ENCODE results near the gene POMC. TPM values are rescaled to one million over a fixed set of nuclear protein-coding genes. Genes with fewer than 3 reads are reported as not detected.

The POMC gene
- total and polyA plus RNA-seq, 2 donors (not counting 1 experiment from before 2014, with no cell fraction given): 3.4 to 16.7 TPM

- H3K9me3 ChIP-seq (ENCODE audit: control extremely low read depth in 1 of 3, control insufficient read depth in 2 of 3, insufficient read depth in 1 of 3, low read length in 2 of 3): no peaks in the 10 kb centered on the region
- intact Hi-C loops (cut with micrococcal nuclease): no loop called here
- H4K20me1 ChIP-seq (ENCODE audit: control insufficient read depth, insufficient read depth, low read length, poor library complexity, severe bottlenecking): no peaks in the 10 kb centered on the region
- no peak for DNase-seq
- no peaks in the 10 kb centered on the region for H3K79me2 ChIP-seq (ENCODE audit: control insufficient read depth, insufficient read depth, low read length)
- Mint-ChIP-seq H3K9me3 (ENCODE audit: insufficient read depth) (no peaks in the 10 kb centered on the region), H3K27ac (no peak overlapping the region), H3K4me1 (no peaks in the 10 kb centered on the region), H3K4me3 (no peak overlapping the region), H3K27me3 (peaks cover 10% of the 10 kb centered on the region)
- no peaks in the 10 kb centered on the region for H3K27me3 ChIP-seq (replicated peaks in 1 of 4; ENCODE audit: control extremely low read depth in 1 of 4, control insufficient read depth in 3 of 4, insufficient read depth in 4 of 4, low read length in 3 of 4)
- H3K4me2 ChIP-seq (replicated peaks; ENCODE audit: low read depth, low read length, poor library complexity, severe bottlenecking): no peak overlapping the region
- no peak overlapping the region for H2AFZ ChIP-seq (ENCODE audit: insufficient read depth, low read depth, low read length, poor library complexity, severe bottlenecking)
- ChIA-PET CTCF (no interaction called here), POLR2A (no interaction called here)
- no peaks in the 10 kb centered on the region for H3K36me3 ChIP-seq (replicated peaks in 1 of 2; ENCODE audit: control extremely low read depth in 1 of 2, control insufficient read depth in 1 of 2, extremely low read depth in 1 of 2, insufficient read depth in 2 of 2, low read length in 1 of 2)
- WGBS (ENCODE audit: insufficient coverage): 93% methylated on average over 9 of the region's 11 CpGs
- H3K9ac ChIP-seq (ENCODE audit: low read length): no peak overlapping the region
- H3K4me1 ChIP-seq (ENCODE audit: control insufficient read depth in 2 of 2, insufficient read depth in 2 of 2, low read length in 2 of 2): no peaks in the 10 kb centered on the region
- no peak overlapping the region for H3K4me3 ChIP-seq (ENCODE audit: control extremely low read depth in 1 of 5, extremely low read depth in 1 of 5, insufficient read depth in 1 of 5, low read depth in 2 of 5, low read length in 4 of 5)
- ATAC-seq (ENCODE audit: low read depth): no peak
- no peak overlapping the region for H3K27ac ChIP-seq (ENCODE audit: low read length in 2 of 2)
- TF ChIP-seq EZH2 (IDR thresholded peaks at IDR 0.05; ENCODE audit: borderline replicate concordance, insufficient read depth, low read depth, low read length, poor library complexity, severe bottlenecking): no peak
- no peak for TF ChIP-seq CTCF (IDR thresholded peaks at IDR 0.05)
Measured at GRCh38 chr2:25119263-25119662, 49.1 kb downstream of the POMC start.

- intact Hi-C loops (cut with micrococcal nuclease): no loop called here
- no peak overlapping the region for H3K4me3 ChIP-seq (ENCODE audit: control extremely low read depth in 1 of 5, extremely low read depth in 1 of 5, insufficient read depth in 1 of 5, low read depth in 2 of 5, low read length in 4 of 5)
- Mint-ChIP-seq H3K27ac (no peak overlapping the region), H3K27me3 (peaks cover 4% of the 10 kb centered on the region), H3K4me1 (no peaks in the 10 kb centered on the region), H3K9me3 (ENCODE audit: insufficient read depth) (no peaks in the 10 kb centered on the region), H3K4me3 (no peak overlapping the region)
- H3K79me2 ChIP-seq (ENCODE audit: control insufficient read depth, insufficient read depth, low read length): no peaks in the 10 kb centered on the region
- no peaks in the 10 kb centered on the region for H3K27me3 ChIP-seq (replicated peaks in 1 of 4; ENCODE audit: control extremely low read depth in 1 of 4, control insufficient read depth in 3 of 4, insufficient read depth in 4 of 4, low read length in 3 of 4)
- POLR2A ChIA-PET: no interaction called here
- ATAC-seq (ENCODE audit: low read depth): no peak
- no peak for TF ChIP-seq CTCF (IDR thresholded peaks at IDR 0.05)
- TF ChIP-seq EZH2 (IDR thresholded peaks at IDR 0.05; ENCODE audit: borderline replicate concordance, insufficient read depth, low read depth, low read length, poor library complexity, severe bottlenecking): no peak
- H3K9ac ChIP-seq (ENCODE audit: low read length): no peak overlapping the region
- no peaks in the 10 kb centered on the region for H3K36me3 ChIP-seq (replicated peaks in 1 of 2; ENCODE audit: control extremely low read depth in 1 of 2, control insufficient read depth in 1 of 2, extremely low read depth in 1 of 2, insufficient read depth in 2 of 2, low read length in 1 of 2)
- no peaks in the 10 kb centered on the region for H3K4me1 ChIP-seq (ENCODE audit: control insufficient read depth in 2 of 2, insufficient read depth in 2 of 2, low read length in 2 of 2)
- WGBS (ENCODE audit: insufficient coverage): 88% methylated on average over 13 of the region's 13 CpGs
- no peak for DNase-seq
- H3K27ac ChIP-seq (ENCODE audit: low read length in 2 of 2): no peak overlapping the region
- CTCF ChIA-PET: interaction anchor here (0.9 kb wide), 1 partner anchor 11 kb away, joined by 4 read pairs; no protein-coding TSS in a partner anchor
- H4K20me1 ChIP-seq (ENCODE audit: control insufficient read depth, insufficient read depth, low read length, poor library complexity, severe bottlenecking): no peaks in the 10 kb centered on the region
- no peak overlapping the region for H3K4me2 ChIP-seq (replicated peaks; ENCODE audit: low read depth, low read length, poor library complexity, severe bottlenecking)
- no peaks in the 10 kb centered on the region for H3K9me3 ChIP-seq (ENCODE audit: control extremely low read depth in 1 of 3, control insufficient read depth in 2 of 3, insufficient read depth in 1 of 3, low read length in 2 of 3)
- H2AFZ ChIP-seq (ENCODE audit: insufficient read depth, low read depth, low read length, poor library complexity, severe bottlenecking): no peak overlapping the region
Measured at GRCh38 chr2:25116956-25117355, 51.4 kb downstream of the POMC start.
